GM21515 (cell line): ENCODE data around the gene EFR3B.

Experiments
- ATAC-seq: cut with Tn5 transposase; IDR thresholded peaks from one replicate; pipeline ENCODE4 v1.9.1; 2021; ENCODE audit not compliant: unreplicated experiment

The EFR3B gene

DNA sequence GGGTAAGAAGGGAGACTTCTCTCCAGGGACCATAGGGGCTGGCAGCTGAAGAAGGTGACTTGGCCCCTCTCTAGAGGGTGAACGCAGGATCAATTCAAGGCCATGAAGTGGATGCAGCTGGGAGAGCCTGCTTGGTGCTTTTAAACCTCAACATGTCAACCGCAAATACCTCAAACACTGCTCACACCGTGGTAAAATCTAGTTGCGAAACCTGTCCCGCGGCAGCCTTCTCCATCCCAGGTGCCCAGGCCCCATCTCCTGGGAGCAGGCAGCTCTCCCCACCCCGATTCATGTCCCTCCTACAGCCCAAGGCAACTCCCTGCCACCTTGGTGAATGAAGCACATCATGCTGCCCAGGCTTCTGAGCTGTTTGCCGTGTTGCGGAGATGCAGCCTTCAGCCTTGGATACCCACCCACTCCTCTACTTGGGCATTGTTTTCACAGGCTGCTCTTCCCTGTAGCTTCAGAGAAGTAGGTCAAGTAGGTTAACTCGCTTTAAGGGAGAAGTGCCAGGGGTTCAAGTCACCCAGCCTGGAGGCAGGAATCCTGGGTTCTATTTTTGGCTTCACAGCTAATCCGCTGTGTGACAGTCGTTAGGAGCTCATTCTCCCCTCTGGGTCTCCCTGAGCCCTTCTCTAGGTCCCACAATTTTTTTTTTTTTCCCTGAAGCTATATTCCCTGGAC lies 6.2 kb upstream of the EFR3B start:
- no peak for ATAC-seq

GRCh38 chr2:25036221-25036559 lies 5.7 kb upstream of the EFR3B start:
- ATAC-seq = no peak

- no peak for ATAC-seq
Observed at GRCh38 chr2:25039126-25039525, 2.8 kb upstream of the EFR3B start.

- peak; percentile 6 for ATAC-seq
Observed at GRCh38 chr2:25041307-25041927, 459 bp upstream of the EFR3B start.

DNA sequence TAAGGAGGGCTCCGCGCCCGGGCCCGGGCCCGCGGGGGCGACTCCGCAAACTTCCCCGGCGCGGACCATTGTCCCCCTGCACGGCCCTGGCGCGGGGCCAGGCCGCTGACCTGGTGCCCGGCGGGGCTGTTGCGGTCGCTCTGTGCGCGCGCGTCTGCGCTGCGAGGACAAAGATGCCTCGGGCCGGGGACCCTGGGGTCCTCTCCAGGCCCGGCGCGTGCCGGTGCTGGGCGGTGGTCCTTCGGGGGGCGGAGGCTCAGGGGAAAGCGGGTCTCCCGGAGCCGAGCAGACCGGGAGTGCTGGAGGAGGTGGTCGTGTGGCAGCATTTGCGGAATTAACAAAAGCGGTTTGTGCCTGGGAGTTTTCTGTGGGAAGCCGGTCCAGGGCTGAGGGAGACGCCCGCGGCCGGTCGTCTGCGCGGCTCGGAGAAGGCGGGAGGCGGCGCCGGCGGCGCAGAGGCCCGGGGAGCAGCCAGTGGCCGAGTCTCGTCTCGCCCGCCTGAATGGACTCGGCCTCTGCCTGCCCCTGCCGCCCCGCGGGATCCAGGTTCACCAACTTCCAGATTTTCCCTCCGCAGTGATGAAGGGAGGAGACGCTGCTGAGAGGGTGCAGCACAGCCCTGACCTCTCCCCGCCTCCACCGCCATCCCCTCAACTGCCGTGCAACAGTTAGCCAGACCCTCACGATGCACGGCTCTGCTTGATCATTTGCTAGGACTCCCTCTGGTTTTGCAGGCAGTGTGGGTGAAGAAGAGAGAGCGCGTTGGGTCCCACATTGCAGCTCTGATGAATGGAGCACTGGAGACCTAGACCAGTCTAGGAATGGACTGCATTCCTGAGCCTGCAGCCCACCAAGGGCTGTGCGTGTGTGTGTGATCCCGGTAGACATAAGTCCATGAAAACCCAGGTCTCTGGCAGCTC lies 705 bp downstream of the EFR3B start:
- ATAC-seq = peak; percentile 7

DNA sequence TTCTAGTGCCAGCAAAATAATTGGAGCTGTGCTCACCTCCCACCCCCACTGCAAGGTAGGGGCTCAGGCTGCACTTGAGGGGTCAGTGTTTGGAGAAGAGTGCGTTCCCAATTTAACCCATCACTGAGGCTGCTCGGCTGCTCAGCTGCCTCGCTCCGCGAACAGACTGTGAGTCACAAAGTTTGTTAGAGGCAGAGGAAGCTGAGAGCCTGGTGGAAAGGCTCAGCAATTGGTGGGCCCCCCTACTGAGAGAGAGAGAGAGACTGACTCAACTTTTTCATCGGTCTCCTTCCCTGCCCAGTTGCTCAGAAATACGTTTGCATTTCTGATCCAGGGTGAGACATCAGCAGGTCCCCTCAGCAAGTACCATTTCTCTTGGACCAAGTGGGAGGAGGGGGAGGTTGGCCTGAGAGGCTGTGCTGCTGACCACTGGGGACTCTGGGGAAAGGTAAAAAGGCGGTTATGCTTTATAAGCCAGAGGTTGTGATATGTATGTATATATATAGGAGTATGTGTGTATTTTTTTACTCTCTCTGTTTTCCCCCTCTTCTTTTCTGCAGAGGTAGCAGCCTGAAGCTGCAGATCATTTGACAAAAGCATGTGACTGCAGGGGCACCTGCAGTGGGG lies 1.5 kb downstream of the EFR3B start:
- no peak for ATAC-seq

DNA sequence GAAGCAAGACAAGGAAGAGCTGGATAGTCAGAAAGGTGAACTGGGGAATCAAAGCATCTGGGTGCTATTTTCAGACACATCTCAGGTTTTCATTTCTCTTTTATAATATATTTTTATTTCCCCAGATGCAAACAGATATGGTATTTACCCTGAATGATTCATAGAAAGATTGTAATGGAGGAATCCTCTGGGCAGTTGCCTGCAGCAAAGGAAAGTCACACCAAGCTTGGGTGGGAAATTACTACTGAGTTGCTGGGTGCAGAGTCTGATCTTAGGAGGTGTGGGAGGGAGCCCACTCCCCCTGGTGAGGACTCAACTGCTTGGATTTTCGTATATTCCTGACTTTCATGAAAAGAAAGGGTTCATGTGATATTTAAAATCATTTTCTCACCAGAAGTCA lies 2.1 kb downstream of the EFR3B start:
- ATAC-seq = no peak

GRCh38 chr2:25044990-25045389 lies 3.1 kb downstream of the EFR3B start:
- ATAC-seq = no peak

DNA sequence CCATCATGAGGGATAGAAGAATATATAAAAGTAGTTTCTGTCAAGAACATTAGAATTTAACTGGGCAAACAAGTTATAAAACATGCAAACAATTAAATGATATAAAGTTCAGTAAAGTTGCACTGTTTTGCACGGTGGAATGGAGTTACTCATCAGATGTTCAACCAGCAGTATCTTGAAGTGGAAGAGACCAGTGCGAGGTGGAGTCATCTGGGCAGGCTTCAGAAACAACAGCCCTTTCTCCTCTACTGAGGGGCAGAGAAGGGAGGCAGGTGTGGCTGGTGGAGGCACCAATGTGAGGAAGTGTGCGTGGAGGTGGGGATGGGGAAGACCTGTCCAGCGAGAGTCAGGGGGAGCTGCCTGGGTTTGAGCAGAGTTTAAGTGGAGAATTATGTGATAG lies 7.5 kb downstream of the EFR3B start:
- ATAC-seq = no peak

DNA sequence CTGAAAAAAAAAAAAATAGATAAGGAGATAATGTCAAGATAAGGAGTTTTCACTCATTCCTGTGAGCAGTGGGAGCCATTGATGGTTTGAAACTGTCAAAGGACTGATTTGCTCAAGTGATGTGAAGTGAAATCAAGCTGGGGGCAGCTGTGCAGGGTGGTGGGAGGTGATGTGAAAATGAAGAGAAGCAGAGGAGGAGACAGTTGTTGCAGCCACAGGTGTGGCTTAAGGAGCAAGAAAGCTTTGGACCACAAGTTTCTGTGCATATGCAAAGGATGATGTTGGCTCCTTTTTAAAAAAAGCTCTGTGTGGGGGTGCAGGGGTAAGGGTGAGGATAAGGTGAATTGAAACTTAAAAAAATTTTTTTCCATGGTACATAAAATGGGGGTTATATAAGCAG lies 8.3 kb downstream of the EFR3B start:
- peak; percentile 85 for ATAC-seq

DNA sequence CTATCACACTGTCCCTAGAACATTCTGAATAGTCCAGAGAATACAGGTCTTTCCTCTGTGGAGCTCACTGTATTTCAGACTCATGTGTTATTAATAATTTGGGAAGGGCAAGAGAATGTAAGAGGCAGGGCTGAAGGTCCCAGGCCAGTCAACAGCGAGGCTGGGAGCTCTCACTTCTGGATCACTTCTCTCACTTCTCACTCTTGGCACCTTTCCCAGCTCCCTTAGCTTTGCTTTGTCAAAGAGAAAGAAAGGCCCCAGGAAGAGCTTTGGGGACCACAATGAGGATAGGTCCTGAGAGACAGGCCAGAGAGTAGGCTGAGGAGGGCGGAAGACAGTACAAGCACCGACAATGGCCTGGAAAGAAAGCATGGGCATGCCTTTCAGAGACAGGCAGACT lies 11.2 kb downstream of the EFR3B start:
- no peak for ATAC-seq

GRCh38 chr2:25054720-25055119 lies 12.8 kb downstream of the EFR3B start:
- ATAC-seq = no peak

DNA sequence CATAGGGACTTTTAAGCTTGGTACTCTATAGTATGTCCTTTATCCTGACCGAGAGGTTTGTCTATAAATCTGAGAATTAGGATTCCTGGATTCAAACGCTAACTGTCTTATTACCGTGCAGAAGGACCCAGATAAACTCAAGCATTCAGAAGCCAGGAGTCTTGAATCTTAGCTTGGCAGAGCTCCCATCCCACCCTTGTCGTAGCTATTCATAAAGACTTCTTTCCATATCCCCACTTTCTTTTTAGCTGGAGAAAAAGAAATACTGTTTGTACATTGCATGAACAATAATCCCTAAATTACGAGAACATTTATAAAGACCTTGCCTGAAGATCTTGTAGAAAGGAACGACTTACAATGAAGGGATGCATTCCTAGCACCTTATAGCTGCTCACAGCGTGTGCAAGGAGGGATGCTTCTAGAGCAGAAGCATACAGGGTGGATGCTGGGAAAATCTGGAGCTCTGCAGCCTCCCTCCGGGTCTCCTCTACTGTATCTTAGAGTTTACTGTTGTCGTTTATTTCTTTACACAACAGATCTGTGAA lies 13.6 kb downstream of the EFR3B start:
- no peak for ATAC-seq

GRCh38 chr2:25056098-25056821 lies 14.4 kb downstream of the EFR3B start:
- ATAC-seq = no peak

DNA sequence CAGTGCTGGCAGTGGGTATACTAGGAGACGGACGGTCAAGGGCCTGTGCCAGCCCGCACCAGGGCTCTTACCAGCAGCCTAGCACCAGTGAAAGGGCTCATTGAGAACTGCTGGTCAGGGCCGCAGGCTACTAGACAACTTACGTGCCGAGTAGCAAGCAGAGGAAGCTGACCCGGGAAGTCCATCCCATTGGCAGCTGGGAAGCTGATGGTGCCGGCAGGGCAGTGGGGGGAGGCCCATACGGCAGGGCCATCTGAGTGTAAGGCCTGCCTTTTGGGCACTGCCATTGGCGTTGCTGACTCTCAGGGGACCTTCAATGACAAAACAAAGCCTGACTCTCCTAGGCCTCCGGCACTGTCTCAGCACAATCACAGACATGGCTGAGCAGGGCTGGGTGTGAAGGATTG lies 20.6 kb downstream of the EFR3B start:
- ATAC-seq = no peak

- no peak for ATAC-seq
Observed at GRCh38 chr2:25063876-25064660, 22.2 kb downstream of the EFR3B start.

- no peak for ATAC-seq
Observed at GRCh38 chr2:25065768-25066167, 23.9 kb downstream of the EFR3B start.

- no peak for ATAC-seq
Observed at GRCh38 chr2:25066455-25066854, 24.6 kb downstream of the EFR3B start.

DNA sequence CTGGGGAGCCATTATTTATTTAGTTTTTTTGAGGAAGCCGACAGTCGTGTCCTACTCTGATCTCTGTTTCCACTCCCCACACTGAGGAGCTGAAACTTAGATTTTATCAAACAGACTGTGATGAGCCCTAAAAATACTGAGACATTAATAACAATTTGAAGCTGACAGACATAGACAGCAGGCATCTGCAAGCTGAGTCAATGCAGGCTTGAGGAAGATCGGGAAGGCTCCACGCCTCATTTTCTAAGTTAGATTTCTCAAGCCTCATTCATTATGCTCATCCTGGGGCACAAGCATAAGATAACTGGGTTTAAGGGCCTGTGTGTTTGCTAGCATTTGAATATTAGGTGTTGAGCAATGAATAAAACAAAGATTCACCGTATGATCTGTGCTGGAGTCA lies 26.3 kb downstream of the EFR3B start:
- ATAC-seq = no peak

DNA sequence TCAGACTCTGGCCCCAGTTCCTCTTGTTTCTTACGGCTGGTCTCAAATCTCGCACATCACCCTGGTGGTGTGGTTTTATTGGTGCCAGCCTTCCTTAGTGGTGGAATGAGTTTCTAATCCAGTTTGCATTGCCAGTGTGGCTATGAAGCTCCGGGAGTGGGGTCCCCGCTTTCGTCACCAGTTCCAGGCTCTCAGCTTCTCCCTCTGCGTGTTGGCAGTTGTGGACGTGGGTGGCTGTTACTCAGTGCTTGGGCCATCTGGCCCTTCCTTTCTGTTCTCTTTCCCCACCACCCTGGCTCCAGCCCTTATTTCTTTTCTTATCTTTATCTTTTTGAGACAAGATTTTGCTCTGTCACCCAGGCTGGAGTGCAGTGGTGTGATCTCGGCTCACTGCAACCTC lies 30.1 kb downstream of the EFR3B start:
- no peak for ATAC-seq
